Kasumi-1 (cell line): ENCODE results near the gene RIMKLA.

Experiments
- DNase-seq, 2 experiments: peaks; one replicate each; lab custom pipeline; 2025; lab: John Stamatoyannopoulos, UW

Gene RIMKLA, protein sequence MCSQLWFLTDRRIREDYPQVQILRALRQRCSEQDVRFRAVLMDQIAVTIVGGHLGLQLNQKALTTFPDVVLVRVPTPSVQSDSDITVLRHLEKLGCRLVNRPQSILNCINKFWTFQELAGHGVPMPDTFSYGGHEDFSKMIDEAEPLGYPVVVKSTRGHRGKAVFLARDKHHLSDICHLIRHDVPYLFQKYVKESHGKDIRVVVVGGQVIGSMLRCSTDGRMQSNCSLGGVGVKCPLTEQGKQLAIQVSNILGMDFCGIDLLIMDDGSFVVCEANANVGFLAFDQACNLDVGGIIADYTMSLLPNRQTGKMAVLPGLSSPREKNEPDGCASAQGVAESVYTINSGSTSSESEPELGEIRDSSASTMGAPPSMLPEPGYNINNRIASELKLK

DNA sequence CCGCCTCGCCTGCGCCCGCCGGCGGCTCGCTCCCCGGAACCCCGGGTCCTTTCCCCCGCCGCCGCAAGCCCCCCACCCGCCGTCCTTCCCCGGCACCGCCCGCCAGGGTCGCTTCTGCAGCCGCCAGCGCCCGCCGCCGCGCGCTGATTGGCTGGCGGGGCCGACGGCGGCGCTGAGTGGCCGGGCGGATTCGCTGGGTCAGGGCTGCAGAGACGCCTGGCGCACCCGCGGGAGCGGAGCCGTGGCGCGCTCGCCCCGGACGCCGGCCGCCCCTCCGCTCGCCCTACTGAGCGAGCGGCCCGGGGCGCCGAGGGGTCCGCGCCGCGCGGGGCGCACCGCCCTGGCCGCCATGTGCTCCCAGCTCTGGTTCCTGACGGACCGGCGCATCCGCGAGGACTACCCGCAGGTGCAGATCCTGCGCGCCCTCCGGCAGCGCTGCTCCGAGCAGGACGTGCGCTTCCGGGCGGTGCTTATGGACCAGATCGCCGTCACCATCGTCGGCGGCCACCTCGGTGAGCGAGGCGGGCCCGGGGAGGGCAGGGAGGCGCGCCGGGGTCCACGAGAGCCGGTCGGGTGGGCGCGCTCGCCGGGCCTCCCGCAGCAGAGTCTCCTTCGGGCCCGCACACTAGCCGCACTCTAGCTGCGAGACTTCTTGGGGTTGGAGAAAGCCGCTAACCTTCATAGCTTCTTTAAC, at the start of gene RIMKLA:
Gene RIMKLA, plus strand, starts transcription at position 207 of the 694 bp plus-strand sequence. Its CDS starts 143 bp downstream, at position 350.
- no peak for DNase-seq

DNA sequence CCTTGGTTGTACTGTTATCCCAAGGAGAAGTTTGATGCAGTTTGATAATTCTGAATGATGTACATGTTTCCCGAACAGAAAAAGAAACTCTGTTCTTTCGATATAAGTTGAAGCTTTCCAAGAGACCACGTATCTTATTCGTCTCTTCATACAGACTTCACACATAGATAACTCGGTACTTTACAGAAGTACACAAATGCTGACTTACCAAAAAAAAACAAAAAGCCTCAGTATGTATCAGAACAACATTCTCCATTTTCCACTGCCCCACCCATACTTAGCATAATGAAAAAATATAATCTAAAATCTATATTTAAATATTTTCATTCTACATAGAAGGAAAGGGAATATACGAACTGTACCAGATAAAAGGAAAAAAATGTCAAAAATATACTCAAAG, 47.7 kb upstream of the RIMKLA start:
- no peak for DNase-seq

DNA sequence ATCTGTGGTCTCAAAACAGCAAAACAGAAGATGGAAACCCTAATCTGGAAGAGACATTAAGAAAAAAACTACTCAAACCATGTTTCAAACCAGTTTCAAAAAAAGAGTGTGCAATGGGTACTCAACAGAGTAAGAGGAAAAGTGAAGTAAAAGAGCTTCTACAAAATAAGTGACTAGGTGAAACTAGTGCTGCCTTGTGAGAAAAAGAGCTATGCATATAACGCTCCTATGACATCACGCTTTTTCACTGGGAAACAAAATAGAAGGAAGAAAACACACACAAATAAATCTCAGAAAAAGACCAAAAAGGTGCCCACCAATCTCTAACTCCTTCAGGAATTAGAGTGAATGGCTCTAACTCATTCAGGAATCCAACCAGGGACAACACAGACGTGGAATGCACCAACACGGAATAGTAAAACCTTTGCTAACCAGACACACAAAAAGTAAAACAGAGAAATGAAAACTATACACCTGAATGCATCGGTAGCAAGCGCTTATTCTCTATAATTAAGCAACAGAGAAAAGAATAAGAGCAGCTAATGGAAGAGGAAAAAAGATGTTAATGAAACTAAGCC, 46.8 kb upstream of the RIMKLA start:
- DNase-seq: peak; percentile 8 to 36

DNA sequence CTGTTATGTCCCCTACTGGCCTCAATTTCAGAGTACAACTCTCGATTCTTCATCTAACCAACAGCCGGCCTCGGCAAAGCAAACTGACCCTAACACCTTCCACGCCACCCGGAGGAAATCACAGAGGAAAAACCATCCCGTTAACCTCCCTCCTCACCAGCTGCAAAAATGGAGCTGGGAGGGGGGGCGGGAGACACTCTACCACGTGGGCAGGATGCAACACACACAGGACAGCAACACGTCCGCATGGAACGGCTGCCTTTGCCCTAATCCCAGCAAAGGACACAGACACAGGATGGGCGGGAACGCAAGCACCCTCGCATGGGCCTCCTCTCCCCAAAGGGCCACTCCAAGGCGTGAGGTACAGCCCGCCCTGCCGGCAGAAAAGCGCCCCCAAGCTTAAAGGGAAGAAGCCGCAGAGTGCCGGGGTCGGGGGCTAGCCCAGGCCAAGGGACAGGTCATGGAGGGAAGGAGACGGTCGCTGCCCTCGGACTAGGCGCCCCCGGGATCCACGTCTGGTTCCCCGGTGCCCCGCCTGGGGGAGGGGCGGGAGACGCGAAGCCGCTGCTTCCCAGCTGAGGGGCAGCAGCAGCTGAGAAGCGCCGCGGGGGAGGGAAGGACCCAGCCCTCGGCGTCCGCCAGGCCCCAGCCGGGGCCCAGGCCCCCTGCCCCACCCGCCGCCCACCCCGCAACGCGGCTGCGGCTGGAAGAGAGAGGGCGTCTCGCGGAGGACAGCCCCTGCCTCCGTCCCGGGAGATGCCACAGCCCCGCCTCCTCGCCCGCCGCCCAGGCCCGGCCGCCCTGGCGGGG, 46.1 kb upstream of the RIMKLA start:
- peak; percentile 18 to 43 for DNase-seq

DNA sequence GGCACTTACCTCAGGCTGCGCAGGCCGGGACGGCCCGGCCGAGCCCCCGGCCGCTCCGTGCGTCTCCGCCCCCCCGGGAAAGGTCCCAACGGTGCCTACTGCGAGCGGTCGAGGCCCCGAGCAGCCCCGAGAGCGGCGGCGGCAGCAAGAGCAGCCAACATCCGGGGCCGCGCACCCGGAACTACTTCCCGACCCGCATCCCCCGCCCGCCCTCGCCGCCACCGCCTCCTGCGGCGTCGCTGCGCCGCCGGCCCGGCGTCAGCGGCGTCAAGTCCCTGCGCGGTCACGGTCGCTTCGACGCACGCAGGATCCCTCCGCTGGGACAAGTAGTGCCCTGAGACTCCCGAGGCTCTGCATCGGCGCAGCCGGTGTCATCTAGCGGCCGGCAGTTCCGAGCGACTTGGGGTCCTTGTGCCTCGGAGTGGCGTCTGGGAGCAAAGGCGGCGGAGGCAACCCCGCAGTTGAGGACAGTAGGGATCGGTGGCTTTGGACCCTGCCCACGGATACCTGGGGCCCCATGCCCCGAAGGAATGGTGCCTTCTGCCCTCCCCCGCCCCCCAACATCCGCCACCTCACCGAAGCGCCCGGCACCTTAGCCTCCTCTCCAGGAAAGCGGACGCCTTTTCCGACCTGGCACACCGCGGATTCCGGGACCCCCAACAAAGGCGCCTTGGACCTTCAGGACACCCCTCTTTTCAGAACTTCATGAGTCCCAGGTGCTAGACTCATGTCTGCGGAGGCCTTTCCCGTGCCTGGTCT, 45.4 kb upstream of the RIMKLA start, which contains the start of gene FOXJ3:
Gene FOXJ3, minus strand, starts transcription at position 186 of the 759 bp plus-strand sequence. CDS start 24,142 bp downstream, outside the sequence.
- peak; percentile 74 to 86 for DNase-seq

DNA sequence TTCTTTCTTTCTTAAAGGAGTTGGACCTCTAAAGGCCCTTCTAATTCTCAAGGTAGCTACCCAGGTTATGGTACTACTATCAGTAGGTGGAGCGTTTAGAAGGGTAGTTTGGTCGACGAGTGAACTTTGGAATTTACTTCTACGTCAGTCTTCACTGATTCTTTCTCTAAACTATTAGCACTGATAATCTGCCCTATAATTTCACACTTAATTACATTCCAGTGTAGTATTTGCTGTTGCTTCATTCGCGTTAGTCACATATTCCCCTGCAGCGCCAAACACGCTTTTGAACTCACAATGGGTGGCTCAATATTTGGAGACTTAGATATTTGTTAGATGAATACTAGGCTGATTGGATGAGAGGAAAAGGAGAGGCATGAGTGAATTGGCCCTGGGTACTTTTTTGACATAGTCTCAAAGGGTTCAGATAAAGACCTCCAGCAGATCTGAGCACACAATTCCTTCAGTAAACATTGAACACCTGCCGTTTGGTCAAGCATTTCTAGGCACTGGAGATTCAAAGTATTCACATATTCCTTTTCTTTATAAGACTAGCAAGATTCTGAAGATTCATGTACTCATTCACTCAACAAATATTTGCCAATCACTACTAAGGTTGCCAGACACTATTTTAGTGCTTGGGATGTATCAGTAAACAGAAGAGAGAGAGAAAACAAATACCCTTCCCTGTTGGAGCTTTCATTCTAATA, 44.6 kb upstream of the RIMKLA start:
- peak in 1 of 2 experiments; percentile 28 for DNase-seq

DNA sequence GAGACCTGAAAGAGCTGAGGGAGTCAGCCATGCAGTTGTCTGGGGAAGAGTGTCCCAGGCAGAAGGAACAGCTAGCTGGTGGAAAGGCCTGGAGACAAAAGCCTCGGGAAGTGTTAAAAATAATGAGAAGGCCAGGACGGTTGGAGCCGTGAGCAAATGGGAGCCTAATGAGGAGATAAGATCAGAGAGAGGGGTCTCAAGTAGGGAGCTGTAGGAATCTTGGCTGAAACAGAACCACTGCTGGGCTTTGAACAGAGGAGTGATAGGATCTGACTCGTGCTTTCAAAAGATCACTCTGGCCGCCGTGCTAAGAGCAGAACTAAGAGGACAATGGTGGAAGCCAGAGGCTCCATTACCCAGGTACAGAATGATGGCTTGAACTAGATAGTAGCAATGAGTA, 43.6 kb upstream of the RIMKLA start:
- DNase-seq: no peak

DNA sequence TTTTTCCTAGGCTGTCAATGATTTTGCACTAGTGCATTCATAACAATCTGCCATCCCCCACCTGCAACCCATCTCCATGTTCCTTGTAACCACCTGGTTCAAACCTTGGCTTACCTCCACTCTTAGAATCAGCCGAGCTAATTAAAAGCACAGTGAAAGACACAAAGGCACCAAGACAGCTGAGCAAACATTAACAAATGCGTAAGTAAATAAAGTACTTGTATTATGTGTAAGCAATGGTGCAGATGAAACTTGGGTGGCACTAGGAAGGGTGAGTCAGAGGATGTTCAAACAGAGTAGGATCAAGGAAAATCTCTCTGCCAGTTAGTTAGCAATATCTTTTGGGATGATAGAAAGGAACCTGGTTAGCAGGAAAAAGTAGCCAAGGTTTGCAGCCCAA, 40.5 kb upstream of the RIMKLA start:
- DNase-seq: no peak

DNA sequence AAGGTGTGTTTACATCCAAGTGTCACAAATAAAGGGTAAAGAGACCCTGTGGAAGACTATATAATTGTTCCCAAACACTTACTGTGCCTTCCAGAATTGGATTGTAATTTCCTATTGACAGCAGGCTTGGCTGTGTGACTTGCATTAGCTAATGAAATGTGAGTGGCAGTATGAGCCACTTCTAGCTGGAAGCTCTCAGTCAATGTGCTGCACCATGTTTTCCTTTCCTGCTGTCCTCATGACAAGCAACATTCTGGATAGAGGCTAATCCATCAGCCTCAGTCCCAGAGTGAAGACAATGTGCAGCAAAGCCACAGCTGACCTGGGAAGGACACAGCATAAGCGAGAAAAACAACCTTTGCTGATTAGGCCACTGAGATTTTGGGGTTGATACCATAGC, 39.7 kb upstream of the RIMKLA start:
- DNase-seq: no peak

DNA sequence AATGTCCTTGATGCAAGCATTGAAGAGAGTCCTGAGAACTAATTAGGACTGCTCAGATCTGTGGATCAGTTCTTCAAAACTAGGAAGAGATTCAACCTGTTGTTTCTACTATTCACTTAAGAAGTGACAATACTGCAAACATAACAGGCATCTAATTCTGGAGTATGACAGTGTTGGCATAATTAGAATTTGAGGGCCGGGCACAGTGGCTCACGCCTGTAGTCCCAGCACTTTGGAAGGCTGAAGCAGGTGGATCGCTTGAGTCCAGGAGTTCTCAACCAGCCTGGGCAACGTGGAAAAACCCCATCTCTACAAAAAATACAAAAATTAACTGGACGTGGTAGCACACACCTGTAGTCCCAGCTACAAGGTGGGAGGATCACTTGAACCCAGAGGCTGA, 37.5 kb upstream of the RIMKLA start:
- DNase-seq: no peak

DNA sequence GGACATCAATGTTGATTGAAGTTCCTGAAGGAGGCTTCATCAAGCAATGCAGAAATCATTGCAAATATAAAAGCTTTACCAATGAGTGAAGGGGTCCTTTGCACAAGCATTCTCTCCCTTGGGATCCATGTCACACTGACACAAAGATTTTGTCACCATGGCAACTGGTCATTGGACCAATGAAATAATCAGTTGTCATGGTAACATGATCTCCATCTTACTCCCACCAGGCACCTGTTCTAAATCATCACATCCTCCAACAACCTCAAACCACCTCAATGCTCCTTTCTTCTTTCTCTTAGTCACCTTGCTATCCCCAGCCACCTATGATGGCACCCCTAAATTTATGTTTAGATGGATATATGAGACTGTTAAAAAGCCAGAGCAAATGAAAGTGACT, 32.1 kb upstream of the RIMKLA start:
- no peak for DNase-seq

DNA sequence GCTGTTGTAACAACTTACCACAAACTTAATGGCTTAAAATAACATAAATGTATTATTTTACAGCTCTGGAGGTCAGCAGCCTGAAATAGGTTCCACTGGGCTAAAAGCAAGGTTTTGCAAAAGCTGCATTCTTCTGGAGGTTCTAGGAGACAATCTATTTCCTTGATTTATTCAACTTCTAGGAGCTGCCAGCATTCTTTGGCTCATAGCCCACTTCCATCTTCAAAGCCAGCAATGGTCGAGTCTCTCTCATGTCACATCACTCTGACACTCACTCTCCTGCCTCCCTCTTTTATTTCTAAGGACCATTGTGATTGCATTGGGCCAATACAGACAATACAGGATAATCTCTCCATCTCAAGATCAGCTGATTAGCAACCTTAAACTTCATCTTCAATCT, 30.5 kb upstream of the RIMKLA start:
- no peak for DNase-seq

DNA sequence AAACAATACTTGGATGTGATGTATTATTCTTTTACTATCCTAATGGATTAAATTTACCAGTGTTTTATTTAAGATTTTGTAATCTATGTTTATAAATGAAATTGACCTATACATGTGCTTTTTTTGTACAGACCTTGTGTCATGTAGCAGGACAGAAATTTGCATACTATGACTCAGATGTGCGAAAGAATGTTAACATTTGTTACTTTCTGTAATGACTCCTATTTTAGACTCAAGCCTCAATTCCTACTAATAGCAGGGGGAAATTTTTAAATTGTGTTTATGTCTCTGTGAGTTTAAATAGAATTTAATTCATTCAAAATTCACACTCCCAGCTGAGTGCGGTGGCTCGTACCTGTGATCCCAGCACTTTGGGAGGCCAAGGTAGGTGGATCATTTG, 21.8 kb upstream of the RIMKLA start:
- no peak for DNase-seq

DNA sequence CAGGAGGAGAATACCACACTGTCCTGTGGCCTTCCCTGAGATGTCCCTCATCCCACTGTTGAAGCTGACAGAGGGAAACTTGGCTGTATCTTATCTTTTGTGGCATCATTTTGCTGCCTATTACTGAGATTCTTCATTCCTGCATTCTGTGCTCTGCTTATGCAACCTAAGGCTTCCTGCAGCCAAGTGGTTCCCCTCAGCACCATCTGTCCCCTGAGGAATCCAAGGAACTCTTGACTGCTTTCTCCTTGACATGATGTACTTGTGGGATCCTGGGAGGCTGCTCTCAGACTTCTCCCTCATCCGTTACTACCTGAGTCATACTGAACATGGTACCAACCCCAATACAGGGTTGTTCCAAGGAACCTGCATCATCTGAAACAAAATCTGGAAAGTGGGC, 21.1 kb upstream of the RIMKLA start:
- DNase-seq: no peak

DNA sequence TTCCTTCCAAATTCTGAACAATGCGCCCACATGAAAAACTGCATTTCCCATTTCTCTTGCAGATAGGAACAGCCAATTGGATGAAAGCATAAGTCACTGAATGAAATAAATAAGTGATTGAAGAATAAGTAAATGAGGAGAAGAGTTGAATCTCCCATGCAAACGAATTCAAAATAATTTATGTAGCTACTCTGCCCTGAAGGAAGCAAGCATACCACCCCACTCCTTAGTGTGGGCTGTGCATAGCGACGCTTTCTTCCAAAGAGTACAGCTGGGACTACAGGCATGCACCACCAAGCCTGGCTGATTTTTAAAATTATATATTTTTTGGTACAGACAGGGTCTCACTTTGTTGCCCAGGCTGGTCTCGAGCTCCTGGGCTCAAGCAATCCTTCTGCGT, 16.5 kb upstream of the RIMKLA start:
- no peak for DNase-seq

DNA sequence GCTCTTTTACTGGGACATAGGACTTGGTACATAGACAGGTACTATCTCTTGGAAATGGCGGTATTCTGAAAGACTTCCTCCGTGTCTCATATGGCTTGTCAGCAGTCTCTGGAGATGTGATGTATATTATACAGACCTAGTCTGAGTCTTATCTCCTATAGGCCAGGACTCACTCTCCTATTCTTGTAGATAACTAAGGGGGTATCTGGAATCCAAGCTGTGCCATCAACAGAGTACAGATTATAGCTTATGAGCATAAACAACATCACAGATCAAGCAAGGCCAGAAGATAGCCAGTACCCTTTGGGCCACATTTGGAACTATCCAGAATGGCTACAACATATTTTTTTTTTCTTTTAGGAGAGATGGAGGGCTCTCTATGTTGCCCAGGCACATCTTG, 16.1 kb upstream of the RIMKLA start:
- DNase-seq: no peak

DNA sequence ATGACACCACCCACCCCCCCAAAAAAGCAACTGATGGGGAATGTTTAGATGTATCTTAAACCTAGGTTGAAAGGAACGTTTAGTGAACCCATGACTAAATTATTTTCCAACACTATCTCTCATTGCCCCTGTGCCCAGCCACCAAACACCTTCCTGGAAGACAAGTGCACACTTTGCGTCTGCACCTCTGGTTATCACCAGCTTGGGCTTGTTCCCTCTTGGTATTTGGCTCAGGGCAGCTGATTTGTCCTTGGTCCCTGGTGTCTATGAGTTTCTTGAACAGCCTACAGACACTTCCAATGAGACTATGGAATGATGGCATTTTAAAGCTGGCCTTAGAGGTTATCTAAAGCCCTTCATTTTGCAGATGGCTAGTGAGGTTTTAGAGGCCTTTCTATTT, 15.5 kb upstream of the RIMKLA start:
- no peak for DNase-seq

DNA sequence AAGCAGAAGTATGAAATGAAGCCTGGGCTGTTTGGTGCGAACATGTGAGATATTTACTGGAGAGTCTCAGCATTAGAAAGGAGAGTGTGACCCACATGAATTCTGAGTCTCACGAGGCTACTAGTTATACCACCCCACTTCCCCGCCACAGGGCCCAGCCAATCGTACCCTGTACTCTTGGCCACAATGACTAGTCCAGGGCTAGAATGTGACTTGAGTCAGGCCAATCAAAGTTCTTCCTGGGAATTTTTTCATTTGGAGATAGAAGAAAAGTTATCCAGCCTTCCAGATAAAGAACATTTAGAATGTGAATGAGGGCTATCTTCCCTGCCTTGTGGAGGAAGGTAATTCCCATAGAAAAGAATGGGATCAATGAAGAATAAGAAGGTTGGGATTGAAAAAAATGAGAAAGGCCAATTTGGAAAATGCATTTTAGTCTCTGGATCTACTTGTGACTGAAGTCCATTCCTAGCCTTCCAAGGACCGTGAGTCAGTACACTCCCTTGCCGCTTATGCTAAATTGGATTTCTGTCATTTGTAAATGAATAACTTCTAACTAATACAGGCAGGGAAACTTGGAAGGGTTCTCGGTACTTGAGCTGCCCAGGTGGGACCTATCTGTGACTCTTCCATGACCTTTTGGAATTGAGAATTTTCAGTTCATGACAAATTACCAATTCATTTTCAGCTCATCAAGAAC, 12.3 kb upstream of the RIMKLA start:
- DNase-seq: no peak

DNA sequence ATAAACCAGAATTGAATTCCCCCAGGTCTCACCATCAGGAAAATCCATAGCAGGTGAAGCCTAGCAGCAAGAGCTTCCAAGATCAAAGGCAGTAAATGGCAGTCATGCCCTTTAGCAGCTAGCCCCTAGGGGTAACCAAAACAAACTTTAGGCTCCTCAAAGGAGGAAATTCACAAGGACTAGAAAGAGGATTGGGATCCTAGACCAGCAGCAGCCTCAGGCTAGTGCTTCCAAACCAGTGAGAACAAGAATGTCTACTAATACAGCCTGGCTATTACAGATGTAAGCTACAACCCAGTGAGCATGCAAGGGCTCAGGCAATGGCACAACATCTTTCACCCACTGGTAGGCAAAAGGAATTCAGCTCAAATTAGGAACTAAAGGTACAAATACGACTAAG, 11.1 kb upstream of the RIMKLA start:
- DNase-seq: no peak

DNA sequence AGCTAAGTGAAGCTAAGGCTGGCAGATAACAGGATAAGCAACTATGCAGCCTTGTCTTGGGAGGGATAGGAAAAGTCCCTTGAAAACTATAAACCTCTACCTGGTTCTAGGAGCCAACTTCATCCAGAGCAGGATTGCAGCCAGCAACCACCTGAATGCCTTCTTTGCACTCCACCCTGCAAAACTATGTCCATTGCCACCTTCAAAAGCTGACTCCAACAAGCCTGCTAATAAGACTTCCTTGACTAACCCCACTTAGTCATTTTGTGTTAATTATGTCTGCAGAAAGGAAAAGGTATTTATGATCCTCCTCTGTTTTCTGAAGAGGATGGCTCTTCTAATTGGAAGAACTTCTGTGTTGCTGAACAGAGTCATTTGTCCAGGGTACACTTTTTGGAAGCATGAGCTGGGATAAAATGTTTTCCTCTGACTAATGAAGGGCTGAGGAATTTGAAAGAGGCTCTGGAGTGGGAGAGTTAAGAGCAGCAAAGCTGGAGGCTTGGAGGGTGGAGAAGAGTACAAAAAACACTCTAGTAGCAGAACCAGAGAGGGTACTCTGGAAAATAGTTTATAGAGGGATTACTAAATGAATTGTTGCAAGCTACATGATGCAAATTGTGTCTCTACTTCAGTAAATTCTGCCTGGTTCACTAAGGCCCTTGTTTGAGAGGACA, 9.6 kb upstream of the RIMKLA start:
- DNase-seq: no peak
